Gastroesophageal sphincter (tissue), 3 donors: Measurements from ENCODE around the gene ADPRH.

Source experiments
- EP300 ChIP-seq: sonication (generic); formaldehyde crosslinking; IDR thresholded peaks from one replicate; pipeline ENCODE4 v1.6.1; 2017; ENCODE audit warnings: antibody characterized with exemption, mild to moderate bottlenecking
- POLR2A ChIP-seq, 2 donors: fragments of 450-650 bp; IDR thresholded peaks; one replicate each; pipeline ENCODE4 v1.6.1; 2017; ENCODE audit warnings: antibody characterized with exemption in 2 of 2, mild to moderate bottlenecking in 2 of 2, moderate library complexity in 1 of 2
- POLR2AphosphoS5 ChIP-seq: sonication (generic); formaldehyde crosslinking; IDR thresholded peaks from one replicate; pipeline ENCODE4 v1.6.1; 2017; ENCODE audit warnings: antibody characterized with exemption
- TF ChIP-seq, protein P1 (sequence below), 4 experiments: fragments of 200-600 bp in 2 of 4; fragments of 450-650 bp in 2 of 4; sonication (generic) in 1 of 4; IDR thresholded peaks; one replicate each; pipeline ENCODE4 v1.5.1; 2017 to 2019; ENCODE audit warnings: antibody characterized with exemption in 4 of 4, mild to moderate bottlenecking in 2 of 4, moderate library complexity in 2 of 4

DNA sequence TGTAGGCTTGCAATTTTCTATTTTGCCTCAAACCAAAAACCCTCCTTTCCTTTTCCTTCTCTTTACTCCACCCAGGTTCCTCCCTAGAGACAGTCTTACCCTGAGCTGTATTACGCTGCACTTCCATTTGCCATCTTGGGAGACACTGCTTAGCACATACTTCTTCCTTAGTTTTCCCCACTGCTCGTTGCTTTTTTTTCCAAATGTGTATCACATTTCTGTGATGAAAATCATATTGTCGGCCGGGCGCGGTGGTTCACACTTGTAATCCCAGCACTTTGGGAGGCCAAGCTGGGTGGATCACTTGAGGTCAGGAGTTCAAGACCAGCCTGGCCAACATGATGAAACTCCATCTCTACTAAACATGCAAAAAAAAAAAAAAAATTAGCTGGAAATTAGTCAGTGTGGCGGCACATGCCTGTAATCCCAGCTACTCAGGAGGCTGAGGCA, 51.6 kb downstream of the ADPRH start:
- no peak for TF ChIP-seq POLR2A (IDR thresholded peaks at IDR 0.05)
- TF ChIP-seq, protein P1, sequence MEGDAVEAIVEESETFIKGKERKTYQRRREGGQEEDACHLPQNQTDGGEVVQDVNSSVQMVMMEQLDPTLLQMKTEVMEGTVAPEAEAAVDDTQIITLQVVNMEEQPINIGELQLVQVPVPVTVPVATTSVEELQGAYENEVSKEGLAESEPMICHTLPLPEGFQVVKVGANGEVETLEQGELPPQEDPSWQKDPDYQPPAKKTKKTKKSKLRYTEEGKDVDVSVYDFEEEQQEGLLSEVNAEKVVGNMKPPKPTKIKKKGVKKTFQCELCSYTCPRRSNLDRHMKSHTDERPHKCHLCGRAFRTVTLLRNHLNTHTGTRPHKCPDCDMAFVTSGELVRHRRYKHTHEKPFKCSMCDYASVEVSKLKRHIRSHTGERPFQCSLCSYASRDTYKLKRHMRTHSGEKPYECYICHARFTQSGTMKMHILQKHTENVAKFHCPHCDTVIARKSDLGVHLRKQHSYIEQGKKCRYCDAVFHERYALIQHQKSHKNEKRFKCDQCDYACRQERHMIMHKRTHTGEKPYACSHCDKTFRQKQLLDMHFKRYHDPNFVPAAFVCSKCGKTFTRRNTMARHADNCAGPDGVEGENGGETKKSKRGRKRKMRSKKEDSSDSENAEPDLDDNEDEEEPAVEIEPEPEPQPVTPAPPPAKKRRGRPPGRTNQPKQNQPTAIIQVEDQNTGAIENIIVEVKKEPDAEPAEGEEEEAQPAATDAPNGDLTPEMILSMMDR (IDR thresholded peaks at IDR 0.05), result no peak
- TF ChIP-seq POLR2AphosphoS5, result no peak
- TF ChIP-seq EP300, result no peak
